ENCODE results near the gene TMEM184B. TPM values are rescaled to one million over a fixed set of nuclear protein-coding genes. Genes with fewer than 3 reads are reported as not detected.
A peak's percentile ranks its signal among the peaks of the same experiment; 100 is the strongest.

TMEM184B gene
- total and polyA plus RNA-seq, 10 donors, result 5.0 to 105 (median 45.1) TPM

- intact Hi-C loops (cut with DNase I; ENCODE audit: low total_unique reads), result no loop called here
- TF ChIP-seq CTCF (IDR thresholded peaks at IDR 0.05 in 8 of 11, conservative IDR thresholded peaks at IDR 0.05 in 3 of 11) (no peak), POLR2AphosphoS5 (IDR thresholded peaks at IDR 0.05) (peak in 1 of 3 donors; percentile 25), POLR2A (IDR thresholded peaks at IDR 0.05) (no peak)
- Histone ChIP-seq H3K27me3 (replicated peaks in 1 of 7) (no peaks in the 10 kb centered on the region), H3K4me1 (peaks cover 11 to 24% (median 18%) of the 10 kb centered on the region in 6 donors), H3K4me3 (no peak overlapping the region), H3K27ac (no peak overlapping the region), H3K9me3 (no peaks in the 10 kb centered on the region), H3K36me3 (peaks cover 12 to 93% (median 81%) of the 10 kb centered on the region in 6 donors)
- WGBS, 5 donors, result 85 to 90% (median 89%) methylated on average over 26 of the region's 26 CpGs
- no peak for DNase-seq
These were observed 27.6 kb upstream of the TMEM184B start for GRCh38 chr22:38300197-38300945.

GRCh38 chr22:38299770-38300102 is 26.9 kb upstream of the TMEM184B start:
- DNase-seq, result no peak
- WGBS, 5 donors, result 89 to 95% (median 91%) methylated on average over 10 to 12 of the region's 12 CpGs
- Histone ChIP-seq H3K27me3 (replicated peaks in 1 of 7) (no peaks in the 10 kb centered on the region), H3K4me3 (no peak overlapping the region), H3K27ac (no peak overlapping the region), H3K4me1 (peaks cover 6 to 18% (median 12%) of the 10 kb centered on the region in 6 donors), H3K36me3 (peaks cover 12 to 100% (median 86%) of the 10 kb centered on the region in 6 donors), H3K9me3 (no peaks in the 10 kb centered on the region)
- TF ChIP-seq POLR2AphosphoS5 (IDR thresholded peaks at IDR 0.05) (peak; percentile 9 to 18 (median 16)), CTCF (IDR thresholded peaks at IDR 0.05 in 8 of 11, conservative IDR thresholded peaks at IDR 0.05 in 3 of 11) (no peak)
- intact Hi-C loops (cut with DNase I; ENCODE audit: low total_unique reads), result no loop called here

DNA sequence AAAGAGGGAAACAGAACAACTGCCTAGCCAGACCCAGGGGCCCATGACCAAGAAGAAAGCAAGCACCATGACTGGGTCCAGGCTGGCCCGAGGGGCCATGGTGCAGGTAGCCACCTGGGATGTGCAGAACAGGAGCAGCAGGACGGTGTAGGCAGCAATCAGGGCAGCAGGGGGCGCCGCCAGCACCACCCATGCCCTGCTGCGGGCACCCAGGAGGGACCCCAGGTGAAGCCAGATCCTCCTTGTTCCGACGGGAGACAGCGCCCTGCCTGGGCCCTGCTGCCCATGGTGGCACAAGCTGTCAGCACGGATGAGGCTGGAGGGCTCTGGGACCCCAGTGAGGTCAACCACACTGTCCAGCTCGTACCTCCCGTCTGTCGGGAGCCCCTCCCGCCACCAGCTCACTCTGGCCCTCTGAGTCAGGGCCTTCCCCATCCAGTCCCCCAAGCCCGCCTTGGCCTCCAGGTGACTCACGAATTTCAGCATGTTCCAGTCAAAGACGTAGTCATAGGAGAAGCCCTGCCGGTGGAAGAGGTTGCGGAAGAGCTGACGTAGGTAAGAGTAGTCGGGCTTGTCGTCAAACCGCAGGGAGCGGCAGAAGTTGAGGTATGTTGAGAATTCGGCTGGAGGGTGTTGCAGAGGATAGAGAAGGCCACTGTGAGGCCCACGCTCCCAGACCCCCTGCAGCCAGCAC is 25.6 kb upstream of the TMEM184B start:
- DNase-seq, result peak; percentile 74
- Histone ChIP-seq H3K9me3 (no peaks in the 10 kb centered on the region), H3K27me3 (replicated peaks in 1 of 7) (no peaks in the 10 kb centered on the region), H3K4me3 (no peak overlapping the region), H3K27ac (no peak overlapping the region), H3K4me1 (peaks cover 0 to 5% (median under 1%) of the 10 kb centered on the region in 6 donors), H3K36me3 (peaks cover 12 to 100% (median 95%) of the 10 kb centered on the region in 6 donors)
- 89 to 93% (median 92%) methylated on average over 18 to 25 of the region's 25 CpGs for WGBS, 5 donors
- intact Hi-C loops (cut with DNase I; ENCODE audit: low total_unique reads), result no loop called here
- TF ChIP-seq POLR2A (IDR thresholded peaks at IDR 0.05) (no peak), POLR2AphosphoS5 (IDR thresholded peaks at IDR 0.05) (peak in 2 of 3 donors; percentile 29 to 60), CTCF (IDR thresholded peaks at IDR 0.05 in 8 of 11, conservative IDR thresholded peaks at IDR 0.05 in 3 of 11) (peak in 10 of 11 experiments; percentile 13 to 67 (median 42))

- H3K27ac ChIP-seq, result peak overlapping the region in 1 of 8 donors; percentile 14
- intact Hi-C loops (cut with DNase I; ENCODE audit: low total_unique reads), result no loop called here
These were observed 23.6 kb upstream of the TMEM184B start for GRCh38 chr22:38296372-38296771.

More at GRCh38 chr22:38296372-38296771, 23.6 kb upstream of the TMEM184B start:
- peaks cover 0 to 11% (median 0%) of the 10 kb centered on the region in 6 donors for H3K4me1 ChIP-seq
- H3K9me3 ChIP-seq, result no peaks in the 10 kb centered on the region
- no peaks in the 10 kb centered on the region for H3K27me3 ChIP-seq (replicated peaks in 1 of 7)
- TF ChIP-seq POLR2A (IDR thresholded peaks at IDR 0.05) (no peak), POLR2AphosphoS5 (IDR thresholded peaks at IDR 0.05) (no peak), CTCF (IDR thresholded peaks at IDR 0.05 in 8 of 11, conservative IDR thresholded peaks at IDR 0.05 in 3 of 11) (no peak)
- H3K36me3 ChIP-seq, result peaks cover 12 to 100% (median 89%) of the 10 kb centered on the region in 6 donors
- no peak overlapping the region for H3K4me3 ChIP-seq
- DNase-seq, result no peak
- 70 to 94% (median 85%) methylated on average over 4 of the region's 4 CpGs for WGBS, 5 donors

Data from spleen (tissue), 11 donors.